ENCODE measurements around the gene RFX3. TPM values are rescaled to one million over a fixed set of nuclear protein-coding genes. Genes with fewer than 3 reads are reported as not detected.

Gene RFX3
- total and polyA plus RNA-seq, 2 donors (not counting 3 experiments of a cell fraction or from before 2014, with no cell fraction given): 4.8 to 10.5 TPM

DNA sequence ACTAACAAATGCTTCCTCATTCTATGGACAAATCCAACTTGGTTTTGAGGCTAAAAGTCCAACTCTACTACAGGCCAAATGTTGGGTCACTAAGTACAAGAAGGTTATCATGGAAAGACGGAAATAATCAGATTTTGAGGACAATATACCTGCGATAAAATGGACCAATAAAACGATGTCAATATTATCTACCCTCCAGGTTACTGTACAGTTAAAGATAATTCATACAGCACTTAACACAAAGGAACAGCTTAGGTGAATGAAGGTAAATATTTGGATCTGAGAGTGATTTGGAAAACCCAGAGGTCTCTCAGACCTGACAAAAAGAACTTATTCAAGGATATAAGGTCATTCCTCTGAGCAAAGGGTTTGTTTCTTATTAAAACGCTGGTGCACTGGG, 352.4 kb downstream of the RFX3 start:
- TF ChIP-seq MYC (IDR thresholded peaks at IDR 0.05; ENCODE audit: low read depth, low read length) (no peak), POLR2A (IDR thresholded peaks at IDR 0.05; ENCODE audit: low read depth, low read length) (no peak), EZH2 (IDR thresholded peaks at IDR 0.05; ENCODE audit: borderline replicate concordance, low read depth, low read length, severe bottlenecking) (no peak), POLR2AphosphoS5 (IDR thresholded peaks at IDR 0.05; ENCODE audit: insufficient read depth, low read depth, low read length) (no peak), GATA2 (IDR thresholded peaks at IDR 0.05; ENCODE audit: insufficient read depth, insufficient read length, low read depth, low read length) (no peak), FOS (IDR thresholded peaks at IDR 0.05; ENCODE audit: borderline replicate concordance, insufficient read depth, low read length) (no peak), JUN (IDR thresholded peaks at IDR 0.05; ENCODE audit: borderline replicate concordance, insufficient read depth, insufficient read length, low read depth) (no peak)
- TF ChIP-seq, protein P1, sequence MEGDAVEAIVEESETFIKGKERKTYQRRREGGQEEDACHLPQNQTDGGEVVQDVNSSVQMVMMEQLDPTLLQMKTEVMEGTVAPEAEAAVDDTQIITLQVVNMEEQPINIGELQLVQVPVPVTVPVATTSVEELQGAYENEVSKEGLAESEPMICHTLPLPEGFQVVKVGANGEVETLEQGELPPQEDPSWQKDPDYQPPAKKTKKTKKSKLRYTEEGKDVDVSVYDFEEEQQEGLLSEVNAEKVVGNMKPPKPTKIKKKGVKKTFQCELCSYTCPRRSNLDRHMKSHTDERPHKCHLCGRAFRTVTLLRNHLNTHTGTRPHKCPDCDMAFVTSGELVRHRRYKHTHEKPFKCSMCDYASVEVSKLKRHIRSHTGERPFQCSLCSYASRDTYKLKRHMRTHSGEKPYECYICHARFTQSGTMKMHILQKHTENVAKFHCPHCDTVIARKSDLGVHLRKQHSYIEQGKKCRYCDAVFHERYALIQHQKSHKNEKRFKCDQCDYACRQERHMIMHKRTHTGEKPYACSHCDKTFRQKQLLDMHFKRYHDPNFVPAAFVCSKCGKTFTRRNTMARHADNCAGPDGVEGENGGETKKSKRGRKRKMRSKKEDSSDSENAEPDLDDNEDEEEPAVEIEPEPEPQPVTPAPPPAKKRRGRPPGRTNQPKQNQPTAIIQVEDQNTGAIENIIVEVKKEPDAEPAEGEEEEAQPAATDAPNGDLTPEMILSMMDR (IDR thresholded peaks at IDR 0.05; ENCODE audit: extremely low read depth in 1 of 2, insufficient read depth in 1 of 2, low read depth in 1 of 2, low read length in 2 of 2): no peak
- TF ChIP-seq, protein P2, sequence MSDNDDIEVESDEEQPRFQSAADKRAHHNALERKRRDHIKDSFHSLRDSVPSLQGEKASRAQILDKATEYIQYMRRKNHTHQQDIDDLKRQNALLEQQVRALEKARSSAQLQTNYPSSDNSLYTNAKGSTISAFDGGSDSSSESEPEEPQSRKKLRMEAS (IDR thresholded peaks at IDR 0.05; ENCODE audit: insufficient read depth, insufficient read length): no peak
- intact Hi-C loops (cut with micrococcal nuclease): no loop called here
- Histone ChIP-seq H3K27me3 (ENCODE audit: control insufficient read depth in 2 of 2, insufficient read depth in 2 of 2, low read length in 2 of 2) (peaks cover 0 to 3% of the 10 kb centered on the region in 2 experiments), H3K9me3 (replicated peaks; ENCODE audit: control insufficient read depth, insufficient read depth, low read length) (no peaks in the 10 kb centered on the region), H3K4me2 (ENCODE audit: insufficient read depth, low read length) (no peak overlapping the region), H2AFZ (ENCODE audit: low read depth, low read length) (no peak overlapping the region), H3K4me3 (replicated peaks in 1 of 3; ENCODE audit: insufficient read depth in 1 of 3, low read depth in 1 of 3, low read length in 3 of 3) (no peak overlapping the region), H3K36me3 (ENCODE audit: control insufficient read depth in 2 of 2, extremely low read depth in 1 of 2, insufficient read depth in 2 of 2, low read length in 2 of 2) (no peaks in the 10 kb centered on the region), H3K27ac (ENCODE audit: insufficient read depth, low read depth, low read length) (no peak overlapping the region), H3K9me1 (replicated peaks; ENCODE audit: control insufficient read depth, extremely low read depth, insufficient read depth, low read length) (no peaks in the 10 kb centered on the region), H3K9ac (replicated peaks; ENCODE audit: extremely low read depth, insufficient read depth, low read length) (no peak overlapping the region), H4K20me1 (replicated peaks; ENCODE audit: control insufficient read depth, extremely low read depth, insufficient read depth, low read length) (no peaks in the 10 kb centered on the region), H3K79me2 (ENCODE audit: control insufficient read depth, insufficient read depth, low read length) (no peaks in the 10 kb centered on the region), H3K4me1 (ENCODE audit: control insufficient read depth, extremely low read depth, insufficient read depth, low read length) (no peaks in the 10 kb centered on the region)
- BruUV-seq (replicated peaks): no TSS peak
- dilution Hi-C loops (cut with MboI; ENCODE audit: extremely low pct_ligation_motif_present, low sequenced_read_pairs): no loop called here
- ChIA-PET POLR2A (no interaction called here), CTCF (no interaction called here)
- FAIRE-seq (no peak), DNase-seq (ENCODE audit: low read depth, low spot score) (no peak)
